ENCODE results near the gene WNK2. TPM values are rescaled to one million over a fixed set of nuclear protein-coding genes. Genes with fewer than 3 reads are reported as not detected.

The WNK2 gene
- total and polyA plus RNA-seq, 7 experiments from 2014 or later: 0.32 to 0.83 (median 0.46) TPM; not detected in 3

DNA sequence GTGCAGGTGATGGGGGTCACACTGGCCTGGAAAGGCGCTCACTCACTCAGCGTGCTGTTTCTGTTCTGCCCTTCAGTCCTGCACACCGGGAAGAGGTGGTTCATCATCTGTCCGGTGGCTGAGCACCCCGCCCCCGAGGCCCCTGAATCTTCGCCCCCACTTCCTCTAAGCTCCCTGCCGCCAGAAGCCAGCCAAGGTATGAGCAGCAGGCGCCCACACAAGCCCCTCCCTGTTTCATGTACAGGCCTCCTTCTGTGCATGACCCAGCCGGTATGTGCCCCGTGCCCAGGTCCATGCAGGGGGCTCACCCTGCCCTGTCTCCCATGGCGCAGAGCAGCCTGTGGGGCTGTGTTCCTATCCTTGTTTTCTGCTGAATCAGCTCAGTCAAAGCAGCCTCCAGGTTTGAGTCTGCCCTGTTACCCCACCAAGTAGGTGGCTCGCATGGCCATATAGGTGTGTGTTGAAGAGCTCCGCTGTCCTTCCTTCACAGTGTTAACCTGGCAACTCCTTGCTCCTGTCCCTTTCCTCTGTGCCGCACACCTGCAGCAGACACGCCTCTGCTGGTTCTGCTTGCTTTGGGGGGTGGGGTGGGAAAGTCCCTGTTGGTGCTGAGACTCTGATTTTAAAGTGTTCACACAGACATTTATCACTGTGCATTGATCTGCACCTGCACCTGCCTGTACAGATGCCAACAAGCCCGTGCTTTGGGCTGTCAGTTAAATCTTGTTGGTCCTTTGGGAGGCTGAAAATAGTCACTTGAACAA, 84.8 kb downstream of the WNK2 start:
- Mint-ChIP-seq H3K36me3 (peaks cover 0 to 8% (median 0%) of the 10 kb centered on the region in 5 donors), H3K4me3 (peak overlapping the region; percentile 12 to 91 (median 82)), H3K4me1 (peaks cover 7 to 47% (median 39%) of the 10 kb centered on the region in 7 donors), H3K27me3 (peaks cover 0 to 25% (median 6%) of the 10 kb centered on the region in 5 donors), H3K27ac (peak overlapping the region; percentile 9 to 93 (median 68)), H3K9me3 (peaks cover 0 to 20% (median 4%) of the 10 kb centered on the region in 11 donors)
- ChIA-PET POLR2A (interaction anchor here (1.0 kb wide), 1 partner anchor 163 kb away, joined by 3 read pairs; no protein-coding TSS in a partner anchor), CTCF (no interaction called here)
- Histone ChIP-seq H3K27ac (ENCODE audit: low read depth, low read length) (no peak overlapping the region), H3K36me3 (ENCODE audit: control insufficient read depth in 2 of 3, insufficient read depth in 3 of 3, low read length in 3 of 3) (no peaks in the 10 kb centered on the region), H3K4me3 (ENCODE audit: low read length) (peak overlapping the region; percentile 57), H3K4me1 (ENCODE audit: control insufficient read depth in 2 of 2, insufficient read depth in 2 of 2, low read length in 2 of 2) (peaks cover 0 to 23% of the 10 kb centered on the region in 2 donors), H3K9me3 (ENCODE audit: control insufficient read depth in 2 of 3, low read length in 3 of 3) (no peaks in the 10 kb centered on the region), H3K27me3 (ENCODE audit: control insufficient read depth in 2 of 2, insufficient read depth in 2 of 2, low read length in 2 of 2) (no peaks in the 10 kb centered on the region)
- intact Hi-C loops (cut with micrococcal nuclease): no loop called here
- ATAC-seq (peak; percentile 88), DNase-seq (peak; percentile 5 to 63 (median 49))

GRCh38 chr9:93270976-93271375, 87.0 kb downstream of the WNK2 start:
- no peak overlapping the region for H3K27ac ChIP-seq (ENCODE audit: low read depth, low read length)
- Mint-ChIP-seq H3K4me3 (peak overlapping the region in 1 of 10 donors; percentile 5), H3K9me3 (peaks cover 0 to 20% (median 4%) of the 10 kb centered on the region in 11 donors), H3K36me3 (peaks cover 0 to 11% (median 0%) of the 10 kb centered on the region in 5 donors), H3K27ac (peak overlapping the region in 2 of 9 donors; percentile 2 to 16), H3K27me3 (peaks cover 0 to 37% (median 9%) of the 10 kb centered on the region in 5 donors), H3K4me1 (peaks cover 7 to 41% (median 33%) of the 10 kb centered on the region in 7 donors)
- H3K36me3 ChIP-seq (ENCODE audit: control insufficient read depth in 2 of 3, insufficient read depth in 3 of 3, low read length in 3 of 3): no peaks in the 10 kb centered on the region
- no peak for DNase-seq
- POLR2A ChIA-PET: no interaction called here
- H3K4me3 ChIP-seq (ENCODE audit: low read length): no peak overlapping the region
- no peak for ATAC-seq
- intact Hi-C loops (cut with micrococcal nuclease): no loop called here
- CTCF ChIA-PET: no interaction called here
- H3K9me3 ChIP-seq (ENCODE audit: control insufficient read depth in 2 of 3, low read length in 3 of 3): no peaks in the 10 kb centered on the region
- H3K4me1 ChIP-seq (ENCODE audit: control insufficient read depth in 2 of 2, insufficient read depth in 2 of 2, low read length in 2 of 2): peaks cover 0 to 23% of the 10 kb centered on the region in 2 donors
- no peaks in the 10 kb centered on the region for H3K27me3 ChIP-seq (ENCODE audit: control insufficient read depth in 2 of 2, insufficient read depth in 2 of 2, low read length in 2 of 2)

- Histone ChIP-seq H3K36me3 (ENCODE audit: control insufficient read depth in 2 of 3, insufficient read depth in 3 of 3, low read length in 3 of 3) (no peaks in the 10 kb centered on the region), H3K4me1 (ENCODE audit: control insufficient read depth in 2 of 2, insufficient read depth in 2 of 2, low read length in 2 of 2) (no peaks in the 10 kb centered on the region), H3K9me3 (ENCODE audit: control insufficient read depth in 2 of 3, low read length in 3 of 3) (no peaks in the 10 kb centered on the region), H3K4me3 (ENCODE audit: low read length) (no peak overlapping the region), H3K27ac (ENCODE audit: low read depth, low read length) (no peak overlapping the region), H3K27me3 (ENCODE audit: control insufficient read depth in 2 of 2, insufficient read depth in 2 of 2, low read length in 2 of 2) (peaks cover 0 to 3% of the 10 kb centered on the region in 2 donors)
- Mint-ChIP-seq H3K27ac (no peak overlapping the region), H3K27me3 (peaks cover 4 to 62% (median 18%) of the 10 kb centered on the region in 5 donors), H3K4me1 (peaks cover 0 to 3% (median under 1%) of the 10 kb centered on the region in 7 donors), H3K36me3 (peaks cover 0 to 3% (median 0%) of the 10 kb centered on the region in 5 donors), H3K4me3 (no peak overlapping the region), H3K9me3 (peaks cover 0 to 6% (median 2%) of the 10 kb centered on the region in 11 donors)
- intact Hi-C loops (cut with micrococcal nuclease): loop anchor here in 1 of 2 donors (2.0 kb wide), 1 partner anchor 290 kb away; no protein-coding TSS in a partner anchor
- ATAC-seq: no peak
- ChIA-PET CTCF (no interaction called here), POLR2A (no interaction called here)
- DNase-seq: no peak
Measured at GRCh38 chr9:93276973-93277372, 93.0 kb downstream of the WNK2 start.

DNA sequence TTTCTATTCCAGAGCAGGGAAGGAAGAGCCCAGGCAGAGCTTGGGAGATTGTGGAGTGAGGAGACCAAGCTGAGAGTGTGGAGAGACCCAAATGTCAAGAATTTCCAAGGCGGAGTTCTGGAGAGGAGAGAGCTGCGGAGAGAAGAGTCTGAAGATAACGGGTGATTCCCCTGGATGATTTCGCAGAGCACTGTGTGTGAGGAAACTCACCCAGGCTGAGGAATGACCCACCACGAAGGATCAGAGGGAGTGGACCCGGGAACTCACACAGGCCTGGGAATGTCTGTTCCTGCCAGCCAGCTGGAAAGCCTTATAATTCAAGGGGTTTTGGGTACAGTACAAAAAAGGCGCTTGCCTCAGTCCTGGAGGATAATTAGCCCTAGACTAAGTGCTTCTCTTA, 94.2 kb downstream of the WNK2 start:
- Mint-ChIP-seq H3K27ac (no peak overlapping the region), H3K27me3 (peaks cover 4 to 73% (median 22%) of the 10 kb centered on the region in 5 donors)
- peaks cover 0 to 6% of the 10 kb centered on the region in 2 donors for H3K27me3 ChIP-seq (ENCODE audit: control insufficient read depth in 2 of 2, insufficient read depth in 2 of 2, low read length in 2 of 2)

DNA sequence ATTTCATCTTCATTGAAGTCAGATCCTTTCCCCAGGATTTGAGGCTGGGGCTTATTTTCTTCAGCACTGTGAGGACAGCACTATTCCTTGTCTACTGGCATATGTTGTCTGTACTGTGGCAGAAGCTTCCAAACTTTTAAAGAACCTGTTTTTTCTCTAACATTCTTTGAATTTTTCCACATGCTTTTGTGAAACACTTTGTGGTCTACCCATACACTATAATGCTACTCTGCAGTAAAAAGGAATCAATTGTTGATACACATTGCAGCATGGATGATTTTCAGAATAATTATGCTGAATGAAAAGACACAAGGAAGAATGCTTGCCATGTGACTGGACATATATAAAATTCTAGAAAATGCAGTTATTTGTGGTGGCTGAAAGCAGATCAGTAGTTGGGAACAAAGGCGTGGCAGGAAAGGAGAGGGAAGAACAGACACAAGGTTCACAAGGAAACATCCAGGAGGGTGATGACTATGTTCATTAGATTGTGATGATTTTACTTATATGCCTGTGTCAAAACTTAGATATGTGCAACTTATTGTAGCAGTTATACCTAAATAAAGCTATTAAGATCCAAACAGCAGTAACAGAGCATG, 96.8 kb downstream of the WNK2 start:
- POLR2A ChIA-PET: no interaction called here
- Histone ChIP-seq H3K4me1 (ENCODE audit: control insufficient read depth in 2 of 2, insufficient read depth in 2 of 2, low read length in 2 of 2) (no peaks in the 10 kb centered on the region), H3K27ac (ENCODE audit: low read depth, low read length) (no peak overlapping the region), H3K4me3 (ENCODE audit: low read length) (no peak overlapping the region), H3K9me3 (ENCODE audit: control insufficient read depth in 2 of 3, low read length in 3 of 3) (no peaks in the 10 kb centered on the region), H3K36me3 (ENCODE audit: control insufficient read depth in 2 of 3, insufficient read depth in 3 of 3, low read length in 3 of 3) (no peaks in the 10 kb centered on the region), H3K27me3 (ENCODE audit: control insufficient read depth in 2 of 2, insufficient read depth in 2 of 2, low read length in 2 of 2) (peaks cover 0 to 6% of the 10 kb centered on the region in 2 donors)
- H3K4me1 Mint-ChIP-seq: no peaks in the 10 kb centered on the region
- H3K36me3 Mint-ChIP-seq: peaks cover 0 to 5% (median 0%) of the 10 kb centered on the region in 5 donors
- H3K27me3 Mint-ChIP-seq: peaks cover 0 to 77% (median 22%) of the 10 kb centered on the region in 5 donors
- DNase-seq: no peak
- no peak overlapping the region for H3K27ac Mint-ChIP-seq
- H3K9me3 Mint-ChIP-seq: peaks cover 0 to 9% (median 0%) of the 10 kb centered on the region in 11 donors
- intact Hi-C loops (cut with micrococcal nuclease): no loop called here
- ATAC-seq: no peak
- no peak overlapping the region for H3K4me3 Mint-ChIP-seq
- CTCF ChIA-PET: interaction anchor here (0.7 kb wide), 1 partner anchor 10 kb away, joined by 3 read pairs; no protein-coding TSS in a partner anchor

More for the DNA sequence above, 94.2 kb downstream of the WNK2 start:
- POLR2A ChIA-PET: no interaction called here
- H3K9me3 Mint-ChIP-seq: peaks cover 0 to 4% (median 0%) of the 10 kb centered on the region in 11 donors
- no peak overlapping the region for H3K4me3 ChIP-seq (ENCODE audit: low read length)
- H3K4me1 ChIP-seq (ENCODE audit: control insufficient read depth in 2 of 2, insufficient read depth in 2 of 2, low read length in 2 of 2): no peaks in the 10 kb centered on the region
- no peak overlapping the region for H3K4me3 Mint-ChIP-seq
- intact Hi-C loops (cut with micrococcal nuclease): no loop called here
- ATAC-seq: no peak
- DNase-seq: no peak
- no peak overlapping the region for H3K27ac ChIP-seq (ENCODE audit: low read depth, low read length)
- H3K9me3 ChIP-seq (ENCODE audit: control insufficient read depth in 2 of 3, low read length in 3 of 3): no peaks in the 10 kb centered on the region
- H3K36me3 ChIP-seq (ENCODE audit: control insufficient read depth in 2 of 3, insufficient read depth in 3 of 3, low read length in 3 of 3): no peaks in the 10 kb centered on the region
- H3K4me1 Mint-ChIP-seq: no peaks in the 10 kb centered on the region
- H3K36me3 Mint-ChIP-seq: peaks cover 0 to 3% (median 0%) of the 10 kb centered on the region in 5 donors
- CTCF ChIA-PET: interaction anchor here (0.6 kb wide), 1 partner anchor 15 kb away, joined by 3 read pairs; no protein-coding TSS in a partner anchor

GRCh38 chr9:93286252-93287188, 102.6 kb downstream of the WNK2 start:
- peaks cover 0 to 6% of the 10 kb centered on the region in 2 donors for H3K27me3 ChIP-seq (ENCODE audit: control insufficient read depth in 2 of 2, insufficient read depth in 2 of 2, low read length in 2 of 2)
- H3K9me3 ChIP-seq (ENCODE audit: control insufficient read depth in 2 of 3, low read length in 3 of 3): no peaks in the 10 kb centered on the region
- Mint-ChIP-seq H3K9me3 (peaks cover 0 to 9% (median 0%) of the 10 kb centered on the region in 11 donors), H3K36me3 (peaks cover 0 to 5% (median 0%) of the 10 kb centered on the region in 5 donors), H3K4me1 (peaks cover 0 to 8% (median 4%) of the 10 kb centered on the region in 7 donors), H3K27me3 (peaks cover 0 to 37% (median 8%) of the 10 kb centered on the region in 5 donors), H3K27ac (no peak overlapping the region), H3K4me3 (no peak overlapping the region)
- ChIA-PET POLR2A (no interaction called here), CTCF (no interaction called here)
- ATAC-seq: no peak
- no peaks in the 10 kb centered on the region for H3K4me1 ChIP-seq (ENCODE audit: control insufficient read depth in 2 of 2, insufficient read depth in 2 of 2, low read length in 2 of 2)
- no peak overlapping the region for H3K4me3 ChIP-seq (ENCODE audit: low read length)
- H3K36me3 ChIP-seq (ENCODE audit: control insufficient read depth in 2 of 3, insufficient read depth in 3 of 3, low read length in 3 of 3): no peaks in the 10 kb centered on the region
- intact Hi-C loops (cut with micrococcal nuclease): no loop called here
- no peak for DNase-seq
- H3K27ac ChIP-seq (ENCODE audit: low read depth, low read length): no peak overlapping the region

All from naive thymus-derived CD4-positive, alpha-beta T cell (primary cell).